ENCODE results near the gene ZBBX. TPM values are rescaled to one million over a fixed set of nuclear protein-coding genes. Genes with fewer than 3 reads are reported as not detected.

Gene ZBBX
- total and polyA plus RNA-seq, 2 of the 8 experiments (the other 6 are each of a cell fraction or from before 2014, with no cell fraction given): 0.17 to 0.84 TPM

DNA sequence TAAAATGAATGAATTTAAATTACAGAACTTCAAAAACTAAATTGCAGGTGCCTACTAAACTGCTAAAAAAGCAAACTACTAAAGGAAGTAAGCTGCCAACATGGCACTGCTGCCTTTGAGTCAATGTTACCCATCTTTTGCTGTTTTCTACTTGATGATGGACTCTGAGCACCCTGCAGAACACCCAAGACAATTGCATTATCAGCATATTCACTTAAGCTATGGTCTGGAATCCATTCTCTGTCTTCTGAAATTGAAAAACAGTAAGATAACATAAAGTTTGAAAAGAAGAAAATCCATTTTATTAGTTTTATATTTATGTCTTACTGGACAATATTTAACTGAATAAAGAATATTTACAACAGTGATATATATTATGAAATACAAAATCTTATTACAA, 91.4 kb downstream of the ZBBX start:
- no peaks in the 10 kb centered on the region for H3K9me3 ChIP-seq (ENCODE audit: insufficient read depth in 2 of 2, low read depth in 1 of 2, low read length in 1 of 2)
- H3K4ac ChIP-seq (replicated peaks; ENCODE audit: insufficient read length, low read depth, low read length): no peak overlapping the region
- H4K5ac ChIP-seq (ENCODE audit: insufficient read length, low read depth, low read length): no peak overlapping the region
- H3K4me2 ChIP-seq (ENCODE audit: insufficient read depth in 1 of 2, low read depth in 2 of 2, low read length in 2 of 2): no peak overlapping the region
- TF ChIP-seq, protein P1, sequence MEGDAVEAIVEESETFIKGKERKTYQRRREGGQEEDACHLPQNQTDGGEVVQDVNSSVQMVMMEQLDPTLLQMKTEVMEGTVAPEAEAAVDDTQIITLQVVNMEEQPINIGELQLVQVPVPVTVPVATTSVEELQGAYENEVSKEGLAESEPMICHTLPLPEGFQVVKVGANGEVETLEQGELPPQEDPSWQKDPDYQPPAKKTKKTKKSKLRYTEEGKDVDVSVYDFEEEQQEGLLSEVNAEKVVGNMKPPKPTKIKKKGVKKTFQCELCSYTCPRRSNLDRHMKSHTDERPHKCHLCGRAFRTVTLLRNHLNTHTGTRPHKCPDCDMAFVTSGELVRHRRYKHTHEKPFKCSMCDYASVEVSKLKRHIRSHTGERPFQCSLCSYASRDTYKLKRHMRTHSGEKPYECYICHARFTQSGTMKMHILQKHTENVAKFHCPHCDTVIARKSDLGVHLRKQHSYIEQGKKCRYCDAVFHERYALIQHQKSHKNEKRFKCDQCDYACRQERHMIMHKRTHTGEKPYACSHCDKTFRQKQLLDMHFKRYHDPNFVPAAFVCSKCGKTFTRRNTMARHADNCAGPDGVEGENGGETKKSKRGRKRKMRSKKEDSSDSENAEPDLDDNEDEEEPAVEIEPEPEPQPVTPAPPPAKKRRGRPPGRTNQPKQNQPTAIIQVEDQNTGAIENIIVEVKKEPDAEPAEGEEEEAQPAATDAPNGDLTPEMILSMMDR (IDR thresholded peaks at IDR 0.05; ENCODE audit: control extremely low read depth in 1 of 3, insufficient read depth in 1 of 3, low read depth in 1 of 3, low read length in 3 of 3): no peak
- TF ChIP-seq EZH2 (IDR thresholded peaks at IDR 0.05; ENCODE audit: low read depth, low read length, severe bottlenecking) (no peak), BCL11A (IDR thresholded peaks at IDR 0.05; ENCODE audit: low read depth in 2 of 2, low read length in 2 of 2) (no peak), CREB1 (IDR thresholded peaks at IDR 0.05) (no peak), CBX5 (IDR thresholded peaks at IDR 0.05; ENCODE audit: low read depth, low read length) (no peak), GABPA (IDR thresholded peaks at IDR 0.05; ENCODE audit: borderline replicate concordance, insufficient read depth, low read length) (no peak), JUND (IDR thresholded peaks at IDR 0.05; ENCODE audit: low read length) (no peak), RBBP5 (IDR thresholded peaks at IDR 0.05; ENCODE audit: borderline replicate concordance, low read depth, low read length) (no peak), SIN3A (conservative IDR thresholded peaks at IDR 0.05 in 1 of 2, IDR thresholded peaks at IDR 0.05 in 1 of 2; ENCODE audit: low read depth in 1 of 2, low read length in 2 of 2) (no peak), ZNF274 (IDR thresholded peaks at IDR 0.05; ENCODE audit: borderline replicate concordance, extremely low read depth, low read length) (no peak), POLR2AphosphoS5 (IDR thresholded peaks at IDR 0.05; ENCODE audit: low read depth, low read length) (no peak), SP2 (IDR thresholded peaks at IDR 0.05; ENCODE audit: low read length) (no peak), CTBP2 (IDR thresholded peaks at IDR 0.05; ENCODE audit: borderline replicate concordance, insufficient read depth, insufficient read length, low read length) (no peak)
- H2BK5ac ChIP-seq (ENCODE audit: low read depth, low read length): no peak overlapping the region
- H2BK120ac ChIP-seq (replicated peaks; ENCODE audit: low read depth, low read length): no peak overlapping the region
- no peak overlapping the region for H3K4me3 ChIP-seq (ENCODE audit: extremely low read depth in 1 of 4, insufficient read depth in 2 of 4, low read depth in 3 of 4, low read length in 4 of 4)
- no peak overlapping the region for H2BK12ac ChIP-seq (ENCODE audit: low read depth, low read length)
- POLR2A ChIA-PET (ENCODE audit: partially characterized antibody): no interaction called here
- CTCF ChIA-PET (ENCODE audit: partially characterized antibody): no interaction called here
- H3K79me2 ChIP-seq (ENCODE audit: control insufficient read depth in 1 of 2, insufficient read depth in 2 of 2, low read length in 2 of 2): no peaks in the 10 kb centered on the region
- FAIRE-seq (no peak), DNase-seq (ENCODE audit: low read depth in 1 of 2, low spot score in 2 of 2) (no peak)
- no peaks in the 10 kb centered on the region for H3K4me1 ChIP-seq (replicated peaks in 1 of 4; ENCODE audit: control insufficient read depth in 3 of 4, insufficient read depth in 4 of 4, low read length in 3 of 4)
- no peak overlapping the region for H3K27ac ChIP-seq (ENCODE audit: low read depth, low read length)
- no peak overlapping the region for H3K14ac ChIP-seq (ENCODE audit: insufficient read length)
- H4K8ac ChIP-seq (ENCODE audit: extremely low read depth, insufficient read depth, low read length): no peak overlapping the region
- H2AFZ ChIP-seq (ENCODE audit: low read length): no peak overlapping the region
- no peak overlapping the region for H3K23ac ChIP-seq (ENCODE audit: insufficient read length)
- H3K27me3 ChIP-seq (replicated peaks in 1 of 4; ENCODE audit: control insufficient read depth in 3 of 4, extremely low read depth in 1 of 4, insufficient read depth in 3 of 4, low read length in 3 of 4): no peaks in the 10 kb centered on the region
- H3K79me1 ChIP-seq (ENCODE audit: low read depth, low read length): no peaks in the 10 kb centered on the region
- no peak overlapping the region for H4K91ac ChIP-seq (replicated peaks; ENCODE audit: insufficient read length, low read length)
- no peak overlapping the region for H2BK15ac ChIP-seq (ENCODE audit: low read length)
- no peak overlapping the region for H2AK5ac ChIP-seq (ENCODE audit: low read depth, low read length)
- H3K9ac ChIP-seq (replicated peaks in 1 of 4; ENCODE audit: extremely low read depth in 1 of 4, low read depth in 3 of 4, low read length in 3 of 4): no peak overlapping the region
- H2BK20ac ChIP-seq (ENCODE audit: low read length): no peak overlapping the region
- no peaks in the 10 kb centered on the region for H3K36me3 ChIP-seq (ENCODE audit: control insufficient read depth in 2 of 4, insufficient read depth in 4 of 4, low read length in 3 of 4)
- H3K23me2 ChIP-seq (ENCODE audit: low read depth, low read length): no peaks in the 10 kb centered on the region
- no peaks in the 10 kb centered on the region for H4K20me1 ChIP-seq (replicated peaks in 1 of 2; ENCODE audit: control insufficient read depth in 1 of 2, insufficient read depth in 2 of 2, low read length in 2 of 2)
- H3K18ac ChIP-seq (ENCODE audit: extremely low read depth, low read length): no peak overlapping the region
- no peak overlapping the region for H3K56ac ChIP-seq (replicated peaks; ENCODE audit: insufficient read length, low read depth, low read length)
